Measurements from ENCODE around the gene PCDHB1. TPM values are rescaled to one million over a fixed set of nuclear protein-coding genes. Genes with fewer than 3 reads are reported as not detected.

The PCDHB1 gene
- total and polyA plus RNA-seq, 9 of the 15 experiments (the other 6 are each of a cell fraction or from before 2014, with no cell fraction given), result not detected

GRCh38 chr5:141039061-141039460, 12.1 kb upstream of the PCDHB1 start (continued):
- no peak for TF ChIP-seq CBX1 (IDR thresholded peaks at IDR 0.05; ENCODE audit: low read depth)
- TF ChIP-seq ZNF695 (CRISPR knock-in tag; IDR thresholded peaks at IDR 0.05), result no peak
- no peak for TF ChIP-seq THRB (CRISPR knock-in tag; conservative IDR thresholded peaks at IDR 0.05)
- no peak for TF ChIP-seq ZNF140 (CRISPR knock-in tag; IDR thresholded peaks at IDR 0.05)
- TF ChIP-seq BDP1 (IDR thresholded peaks at IDR 0.05; ENCODE audit: insufficient read depth, insufficient read length), result no peak
- TF ChIP-seq WHSC1 (IDR thresholded peaks at IDR 0.05; ENCODE audit: low read length), result no peak

- in situ Hi-C loops (cut with MboI) (no loop called here), intact Hi-C loops (cut with micrococcal nuclease) (no loop called here)
- Histone ChIP-seq H3K9me1 (ENCODE audit: control insufficient read depth, insufficient read depth, low read length) (no peaks in the 10 kb centered on the region), H3K27ac (ENCODE audit: extremely low read depth, low read depth, low read length) (no peak overlapping the region), H3K4me3 (no peak overlapping the region), H3K9ac (ENCODE audit: insufficient read depth in 1 of 2, low read depth in 2 of 2, low read length in 2 of 2) (no peak overlapping the region), H3K9me3 (replicated peaks; ENCODE audit: control insufficient read depth, insufficient read depth, low read depth, low read length) (peaks cover 5% of the 10 kb centered on the region), H3K4me2 (ENCODE audit: insufficient read depth, low read length) (no peak overlapping the region), H3K36me3 (ENCODE audit: control insufficient read depth, insufficient read depth, low read length) (no peaks in the 10 kb centered on the region), H3K27me3 (ENCODE audit: control insufficient read depth in 2 of 2, insufficient read depth in 2 of 2, low read length in 2 of 2) (no peaks in the 10 kb centered on the region), H4K20me1 (replicated peaks; ENCODE audit: control insufficient read depth, insufficient read depth, low read length) (no peaks in the 10 kb centered on the region), H2AFZ (ENCODE audit: low read depth, low read length) (no peak overlapping the region), H3K79me2 (ENCODE audit: control insufficient read depth, insufficient read depth, low read length) (no peaks in the 10 kb centered on the region), H3K4me1 (replicated peaks in 1 of 2; ENCODE audit: control insufficient read depth in 2 of 2, insufficient read depth in 2 of 2, low read length in 2 of 2) (no peaks in the 10 kb centered on the region)
- FAIRE-seq (no peak), DNase-seq (ENCODE audit: extremely low read depth in 1 of 4, low spot score in 3 of 4) (no peak), ATAC-seq (no peak)
- POLR2A ChIA-PET, result interaction anchor here (0.7 kb wide), 1 partner anchor 382 kb away, joined by 3 read pairs; no protein-coding TSS in a partner anchor
- BruUV-seq (replicated peaks), result no TSS peak
- CTCF ChIA-PET (ENCODE audit: low intra/inter-chr PET ratio), result no interaction called here
- WGBS (ENCODE audit: insufficient coverage, low coverage, missing lambda C conversion rate), result 2% methylated on average over 3 of the region's 3 CpGs
- TF ChIP-seq ZNF655 (CRISPR knock-in tag; IDR thresholded peaks at IDR 0.05) (no peak), TRIM24 (IDR thresholded peaks at IDR 0.05) (no peak), FOXO4 (CRISPR knock-in tag; IDR thresholded peaks at IDR 0.05) (no peak), BACH1 (tag; IDR thresholded peaks at IDR 0.05) (no peak), MAFG (tag; conservative IDR thresholded peaks at IDR 0.05) (no peak), ZNF217 (CRISPR knock-in tag; IDR thresholded peaks at IDR 0.05) (no peak), LEF1 (IDR thresholded peaks at IDR 0.05) (no peak), MTA1 (IDR thresholded peaks at IDR 0.05; ENCODE audit: borderline replicate concordance) (no peak), ATF1 (CRISPR knock-in tag; IDR thresholded peaks at IDR 0.05) (no peak), ATF1 (tag; IDR thresholded peaks at IDR 0.05) (no peak), CSDE1 (IDR thresholded peaks at IDR 0.05) (no peak), ZNF449 (CRISPR knock-in tag; IDR thresholded peaks at IDR 0.05) (no peak), IRF2 (CRISPR knock-in tag; IDR thresholded peaks at IDR 0.05) (no peak), ZNF507 (tag; conservative IDR thresholded peaks at IDR 0.05) (no peak), ZBED1 (IDR thresholded peaks at IDR 0.05) (no peak)
These were observed 11.7 kb upstream of the PCDHB1 start for GRCh38 chr5:141039517-141039916.

Data from K562 (cell line).